ENCODE measurements around the gene HTRA2.

- no peak for TF ChIP-seq POLR2AphosphoS5 (IDR thresholded peaks at IDR 0.05)
- TF ChIP-seq CTCF (IDR thresholded peaks at IDR 0.05), result no peak
- TF ChIP-seq POLR2A (IDR thresholded peaks at IDR 0.05), result no peak
Measured at GRCh38 chr2:74537140-74537539, 7.4 kb downstream of the HTRA2 start.
